AG09309 (cell line): ENCODE data around the gene LIMS2.

Experiments
- DNase-seq: peaks from one replicate; pipeline ENCODE4 v3.0.0-alpha.2; 2010; ENCODE audit warnings: low read depth
- H3K4me3 ChIP-seq: 2 replicates; pipeline ENCODE4 v1.5.1; 2011; ENCODE audit warnings: mild to moderate bottlenecking, low read depth, low read length, moderate library complexity; ENCODE audit not compliant: control insufficient read depth
- CTCF ChIP-seq: IDR thresholded peaks from 2 replicates; pipeline ENCODE4 v1.5.1; 2011; ENCODE audit warnings: mild to moderate bottlenecking, low read depth, low read length, inconsistent platforms; ENCODE audit not compliant: insufficient read depth, control insufficient read depth; ENCODE audit errors: missing control alignments

The LIMS2 gene

DNA sequence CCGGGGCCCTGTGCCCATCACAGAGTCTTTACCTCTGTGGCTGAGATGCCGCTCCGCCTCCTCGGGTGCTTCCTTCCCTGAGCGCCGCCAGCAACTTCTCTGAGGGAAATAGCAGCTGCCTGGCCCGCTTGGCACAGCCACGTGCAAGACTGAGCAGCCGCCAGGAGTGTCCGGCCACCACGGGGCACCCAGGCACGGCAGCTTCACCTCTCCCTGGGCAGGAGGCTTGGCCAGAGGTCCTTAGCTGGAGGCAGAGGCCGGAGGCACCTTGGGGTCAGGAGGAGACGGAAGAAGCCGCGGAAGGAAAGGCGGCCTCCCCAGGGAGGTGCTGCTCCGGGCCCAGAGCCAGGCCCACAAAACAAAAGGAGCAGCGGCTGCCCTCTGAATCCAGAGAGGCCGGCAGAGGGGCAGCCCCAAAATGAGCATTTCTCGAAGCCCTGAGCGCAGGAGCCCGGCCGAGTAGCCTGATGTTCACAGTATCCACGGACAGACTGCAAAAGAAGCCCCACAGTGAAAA is 6.0 kb upstream of the LIMS2 start:
- no peak overlapping the region for H3K4me3 ChIP-seq
- TF ChIP-seq CTCF: no peak
- no peak for DNase-seq

- DNase-seq: no peak
- H3K4me3 ChIP-seq: no peak overlapping the region
- TF ChIP-seq CTCF: no peak
Measured at GRCh38 chr2:127680706-127681287, 5.5 kb upstream of the LIMS2 start.

DNA sequence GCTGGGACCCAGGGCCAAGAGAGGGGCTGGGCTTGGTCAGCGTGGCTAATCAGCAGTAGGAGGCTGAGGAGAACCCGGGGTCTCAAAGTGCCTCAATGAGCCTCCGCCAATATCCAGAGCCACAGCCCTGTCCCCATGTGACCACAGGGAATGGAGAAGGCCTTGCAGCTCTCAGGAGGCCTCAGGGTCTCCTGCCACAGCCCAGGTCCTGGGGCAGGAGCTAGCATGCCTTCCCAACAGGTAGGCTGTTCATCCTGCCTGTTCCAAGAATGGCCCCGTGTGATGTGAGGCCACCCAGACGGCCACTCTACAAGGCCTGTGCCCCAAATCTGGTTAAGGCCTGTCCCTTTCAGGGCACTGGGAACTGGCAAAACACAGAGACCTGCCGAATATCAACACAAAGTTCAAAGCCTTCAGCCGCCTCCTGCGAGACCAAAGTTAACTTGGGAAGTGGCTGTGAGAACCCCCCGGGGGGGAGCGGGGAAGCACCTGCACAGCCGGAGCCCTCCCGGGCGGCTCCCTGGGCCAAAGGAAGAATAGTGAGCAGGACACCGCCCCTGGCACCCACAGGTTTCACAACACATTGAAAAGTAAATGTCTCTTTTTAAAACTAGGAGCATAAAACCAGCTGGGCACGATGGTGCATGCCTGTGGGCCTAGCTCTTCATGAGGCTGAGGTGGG is 4.5 kb upstream of the LIMS2 start:
- no peak for DNase-seq
- TF ChIP-seq CTCF: no peak
- H3K4me3 ChIP-seq: no peak overlapping the region

DNA sequence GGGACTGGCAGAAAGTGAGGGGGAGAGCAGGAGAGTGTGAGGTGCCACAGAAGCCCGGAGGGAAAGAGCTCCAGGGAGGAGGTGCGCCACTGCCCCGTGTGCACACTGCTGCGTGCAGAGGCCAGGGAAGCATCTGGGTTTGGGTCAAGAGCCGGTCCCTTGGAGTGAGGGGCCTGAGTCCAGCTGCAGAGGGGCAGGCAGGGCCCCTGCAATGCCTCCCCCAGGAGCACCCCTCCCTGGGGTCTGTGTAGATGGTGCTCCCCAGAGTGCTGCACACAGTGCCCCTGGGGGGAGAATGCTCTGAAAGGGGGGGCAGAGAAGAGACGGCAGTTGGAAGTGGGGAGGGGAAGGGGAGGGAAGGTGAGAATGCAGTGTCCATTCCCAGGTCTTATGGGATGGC is 3.7 kb upstream of the LIMS2 start:
- no peak overlapping the region for H3K4me3 ChIP-seq
- TF ChIP-seq CTCF: no peak
- DNase-seq: no peak

DNA sequence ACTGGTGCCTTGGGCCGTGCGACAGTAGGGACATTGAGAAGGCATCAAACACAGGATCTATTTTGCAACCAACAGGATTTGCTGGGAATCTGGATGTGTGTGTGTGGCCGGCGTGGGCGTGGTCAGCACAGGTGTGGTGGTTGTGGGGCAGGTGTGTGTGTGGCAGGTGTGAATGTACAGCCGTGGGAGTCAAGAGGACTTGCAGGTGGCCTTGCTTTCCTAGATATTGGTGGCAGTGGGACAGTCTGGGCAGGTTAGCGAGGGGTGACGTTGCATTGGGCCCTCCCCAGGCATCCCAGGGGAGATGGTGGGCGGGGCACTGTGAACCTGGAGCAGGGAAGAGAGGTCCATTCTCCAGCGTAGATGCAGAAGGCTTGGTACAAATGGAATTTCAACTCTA is 3.2 kb upstream of the LIMS2 start:
- no peak for DNase-seq

GRCh38 chr2:127676906-127677305 is 1.6 kb upstream of the LIMS2 start:
- TF ChIP-seq CTCF: no peak
- H3K4me3 ChIP-seq: no peak overlapping the region
- no peak for DNase-seq

More for the DNA sequence above, 3.2 kb upstream of the LIMS2 start:
- H3K4me3 ChIP-seq: no peak overlapping the region
- TF ChIP-seq CTCF: no peak
